Colon (tissue), 2 donors: ENCODE results near the gene FMN1.
"Not testable (repeated sequence)": the region's sequence is repeated elsewhere in the genome, so short reads cannot be mapped to it uniquely, and the experiment has no call there.

Source experiments
- FAIRE-seq: peaks from 2 replicates; lab custom pipeline; 2012; peaks lifted over from hg19 to GRCh38; lab: Jason Lieb, UNC
- donor health status: control.
- donor health status: control.

Gene FMN1

DNA sequence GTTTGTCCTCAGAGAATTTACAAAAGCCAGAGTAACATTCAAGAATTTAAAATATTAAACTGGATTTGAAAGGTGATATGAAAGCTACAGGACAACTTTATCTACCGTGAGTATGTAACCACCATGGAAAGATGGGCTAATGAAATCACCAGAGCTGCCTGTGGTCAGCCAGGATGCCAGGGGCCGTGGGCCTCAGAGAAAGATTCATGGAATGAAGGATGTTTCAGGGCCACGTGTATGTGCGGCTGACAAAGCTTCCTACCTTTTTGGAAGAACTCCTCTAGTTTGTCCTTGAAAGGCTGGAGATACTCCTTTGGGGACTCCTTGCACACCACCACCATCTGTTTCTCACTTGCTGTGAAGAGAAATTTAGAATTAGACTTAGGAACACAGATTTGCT, 337.8 kb downstream of the FMN1 start:
- FAIRE-seq, result no peak

- FAIRE-seq, result no peak
Observed at GRCh38 chr15:32855942-32856341, 338.6 kb downstream of the FMN1 start.

- no peak for FAIRE-seq
Observed at GRCh38 chr15:32853592-32853991, 340.9 kb downstream of the FMN1 start.

DNA sequence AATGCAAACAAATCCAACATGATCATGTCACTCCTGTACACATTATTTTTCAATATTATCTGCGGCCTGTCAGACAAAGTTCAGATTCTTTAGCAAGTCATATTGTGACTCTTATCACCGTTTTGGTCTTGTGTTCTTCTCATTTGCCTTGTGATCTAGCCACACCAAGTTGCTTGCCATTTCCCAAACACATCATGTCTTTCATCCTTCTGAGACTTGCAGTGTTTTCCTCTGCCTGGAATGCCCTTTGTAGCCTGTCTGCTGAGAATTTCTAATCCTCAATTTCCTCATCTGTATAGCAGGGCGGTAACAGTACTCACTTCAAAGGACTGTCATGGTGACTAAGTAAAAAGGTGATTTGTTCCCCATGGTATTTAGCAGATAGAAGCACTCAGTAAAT, 341.7 kb downstream of the FMN1 start:
- FAIRE-seq, result no peak

DNA sequence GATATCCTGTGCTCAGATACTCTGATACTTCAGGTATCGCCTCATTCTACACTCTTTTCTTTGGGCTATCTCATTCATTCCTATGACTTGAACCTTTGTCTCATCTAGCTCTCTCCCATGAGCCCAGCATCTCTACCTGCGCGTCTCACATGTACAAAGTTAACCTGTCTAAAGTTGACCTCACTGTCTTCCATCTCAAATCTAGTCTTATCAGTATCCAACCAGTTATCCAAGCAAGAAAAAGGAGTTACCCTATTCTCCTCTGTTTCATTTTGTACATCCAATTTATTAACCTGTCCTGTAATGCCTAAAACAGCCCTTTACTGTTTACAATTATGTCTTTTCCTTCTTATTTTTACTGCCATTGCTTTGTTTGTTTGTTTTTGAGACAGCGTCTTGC, 342.5 kb downstream of the FMN1 start:
- no peak for FAIRE-seq

DNA sequence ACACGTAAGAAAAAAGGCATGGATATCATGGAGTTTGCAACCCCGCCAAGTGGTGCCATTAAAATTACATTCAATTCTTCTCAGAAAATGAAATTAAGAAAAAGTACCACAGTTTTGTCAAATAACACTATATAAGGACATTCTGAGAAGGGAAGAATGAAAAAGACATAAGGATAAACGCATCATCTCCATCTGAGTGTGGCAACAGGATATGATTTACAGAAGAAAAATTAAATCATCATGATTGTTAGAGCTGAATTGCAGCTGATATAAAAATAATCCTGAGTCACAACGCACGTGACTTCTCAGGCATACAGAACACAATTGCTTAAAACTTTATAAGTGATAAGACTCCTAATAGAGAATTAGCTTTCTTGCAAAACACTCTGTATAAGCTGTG, 342.9 kb downstream of the FMN1 start:
- FAIRE-seq, result no peak

GRCh38 chr15:32849769-32850668, 344.5 kb downstream of the FMN1 start:
- FAIRE-seq, result no peak

DNA sequence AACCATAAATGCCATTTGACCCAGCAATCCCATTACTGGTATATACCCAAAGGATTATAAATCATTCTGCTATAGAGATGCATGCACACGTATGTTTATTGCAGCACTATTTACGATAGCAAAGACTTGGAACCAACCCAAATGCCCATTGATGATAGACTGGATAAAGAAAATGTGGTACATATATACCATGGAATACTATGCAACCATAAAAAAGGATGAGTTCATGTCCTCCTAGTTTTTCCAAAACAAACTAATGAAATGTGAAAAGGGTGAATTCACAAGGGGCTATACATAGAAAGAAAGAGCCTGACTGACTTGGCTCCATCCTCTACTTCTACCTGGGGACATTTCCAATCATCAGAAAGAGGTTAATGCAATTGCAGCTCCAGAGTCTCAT, 347.8 kb downstream of the FMN1 start:
- not testable (repeated sequence) for FAIRE-seq

GRCh38 chr15:32844118-32844711, 350.3 kb downstream of the FMN1 start:
- peak; percentile 47 for FAIRE-seq

DNA sequence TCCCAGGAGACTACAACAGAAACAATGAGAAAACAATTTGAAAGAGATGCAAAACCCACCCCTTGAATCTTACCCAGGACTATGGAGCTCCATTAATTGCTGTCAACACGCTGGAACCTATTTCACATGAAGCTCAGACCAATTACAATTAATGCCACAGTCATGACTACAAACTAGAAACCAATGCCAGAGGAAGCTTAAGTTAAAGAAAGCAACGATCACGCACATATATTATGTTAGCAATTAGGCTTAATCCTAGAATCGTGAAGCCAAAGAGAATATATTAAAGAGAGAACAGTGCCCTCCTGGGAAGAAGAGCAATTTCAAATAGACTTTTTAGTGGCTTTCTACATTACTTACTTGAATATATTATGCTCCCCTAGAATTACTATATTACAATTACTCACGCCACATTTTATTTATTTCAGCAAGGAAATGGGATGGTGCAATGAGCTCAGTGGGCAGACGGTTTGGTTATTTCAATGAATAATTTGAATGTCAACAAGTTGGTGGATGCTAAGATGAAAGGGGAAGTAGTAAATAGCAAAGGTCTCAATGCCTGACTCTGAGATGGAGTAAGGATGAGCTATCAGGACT, 351.2 kb downstream of the FMN1 start:
- no peak for FAIRE-seq

GRCh38 chr15:32842081-32842480, 352.4 kb downstream of the FMN1 start:
- FAIRE-seq, result no peak

GRCh38 chr15:32840507-32841245, 353.8 kb downstream of the FMN1 start:
- FAIRE-seq, result no peak

GRCh38 chr15:32838820-32839219, 355.7 kb downstream of the FMN1 start:
- FAIRE-seq, result no peak

GRCh38 chr15:32838338-32838737, 356.2 kb downstream of the FMN1 start:
- no peak for FAIRE-seq

DNA sequence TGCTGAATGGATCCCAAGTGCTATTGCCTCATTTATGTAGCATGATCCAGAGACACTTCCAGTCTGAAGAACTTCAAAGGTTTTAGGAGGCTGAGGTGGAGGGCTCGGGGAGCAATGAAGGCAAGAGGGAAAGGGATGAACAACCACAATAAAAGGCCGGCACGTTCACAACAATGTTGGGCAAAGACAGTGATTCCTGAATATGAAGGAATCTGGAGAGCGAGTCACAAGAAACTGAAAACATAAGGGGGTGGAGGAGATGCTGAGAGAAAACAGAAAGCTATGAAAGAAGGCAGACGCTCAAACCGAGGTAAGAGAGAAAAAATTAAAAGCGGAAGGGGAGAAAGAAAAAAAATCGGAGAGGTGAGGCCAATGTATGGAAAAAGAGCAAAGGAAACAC, 356.6 kb downstream of the FMN1 start:
- FAIRE-seq, result no peak

- FAIRE-seq, result no peak
Observed at GRCh38 chr15:32834156-32834555, 360.4 kb downstream of the FMN1 start.

DNA sequence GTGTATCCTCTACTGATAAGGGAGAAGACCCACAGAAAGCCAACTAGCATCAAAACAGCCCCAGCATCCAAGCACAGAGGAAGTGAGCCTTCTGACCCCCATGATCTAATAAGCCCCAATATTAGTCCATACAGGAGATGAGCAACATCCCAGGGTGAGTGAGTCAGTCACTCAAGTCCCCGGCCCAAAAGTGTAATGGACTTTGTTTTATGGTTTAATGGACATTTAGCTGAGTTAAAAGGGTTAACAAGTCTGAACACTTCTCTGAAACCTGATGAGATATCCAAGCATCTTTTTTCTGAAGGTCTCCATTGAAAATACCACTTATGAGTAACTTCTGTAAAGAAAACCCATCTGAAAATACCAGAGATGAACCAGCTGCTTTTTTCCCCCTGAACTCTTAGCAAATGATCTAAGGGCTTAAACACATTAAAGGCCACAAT, 361.1 kb downstream of the FMN1 start:
- FAIRE-seq, result no peak

GRCh38 chr15:32831485-32831884, 363.0 kb downstream of the FMN1 start:
- no peak for FAIRE-seq

- no peak for FAIRE-seq
Observed at GRCh38 chr15:32830241-32830640, 364.3 kb downstream of the FMN1 start.

DNA sequence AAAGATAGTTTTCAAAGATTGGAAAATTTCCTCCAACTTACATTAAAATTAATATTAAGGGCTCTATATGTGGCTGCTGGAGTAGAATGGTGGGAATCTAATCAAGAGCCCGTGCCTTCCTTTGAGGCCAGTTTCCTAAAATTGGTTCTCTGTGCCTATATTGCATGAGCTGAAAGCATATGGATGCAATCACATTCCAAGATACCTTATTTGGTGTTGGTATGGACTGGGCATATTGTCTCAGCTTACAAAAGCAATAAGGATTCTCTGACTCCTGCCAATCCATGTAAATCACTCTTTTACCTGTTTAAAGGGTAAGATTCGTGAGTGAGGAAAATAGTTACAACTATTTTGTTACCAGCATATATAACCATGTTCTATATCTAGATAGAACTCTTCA, 365.1 kb downstream of the FMN1 start:
- FAIRE-seq, result no peak

DNA sequence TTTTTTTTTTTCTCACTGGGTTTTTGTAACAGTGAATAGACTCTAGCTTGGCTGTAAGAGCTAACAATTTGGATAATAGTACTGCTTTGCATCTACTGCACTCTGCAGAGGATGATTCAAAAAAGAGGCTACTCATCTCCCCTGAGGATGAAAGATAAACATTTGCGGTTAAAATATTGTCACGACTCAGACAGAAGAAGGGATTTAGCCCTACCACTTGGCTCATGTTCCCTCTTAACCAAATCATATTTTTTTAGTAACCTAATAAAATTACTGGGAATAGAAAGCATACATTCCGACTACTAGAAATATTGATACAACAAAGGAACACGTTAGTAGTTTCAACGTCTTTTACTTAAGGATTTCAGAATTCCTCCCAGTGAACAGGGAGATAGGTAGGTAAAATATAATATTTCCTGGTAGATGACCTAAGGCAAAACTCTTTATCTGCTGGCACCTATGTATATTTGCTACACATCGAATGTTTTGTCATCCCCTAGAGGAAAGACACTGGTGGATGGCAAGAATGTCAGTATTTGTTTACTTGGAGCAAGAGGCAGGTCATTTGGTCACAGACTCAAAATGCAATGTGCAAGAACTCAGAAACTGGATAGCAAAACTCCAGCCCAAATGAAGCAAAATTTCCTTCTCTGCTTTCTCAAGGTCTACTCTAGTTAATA, 365.9 kb downstream of the FMN1 start:
- FAIRE-seq, result no peak

- no peak for FAIRE-seq
Observed at GRCh38 chr15:32826685-32827084, 367.8 kb downstream of the FMN1 start.
